ENCODE results near the gene GSTM4. TPM values are rescaled to one million over a fixed set of nuclear protein-coding genes. Genes with fewer than 3 reads are reported as not detected.

GSTM4 gene
- total RNA-seq, 2 donors from 2014 or later: 24.6 to 52.6 TPM

GRCh38 chr1:109627692-109628399 is 28.1 kb upstream of the GSTM4 start:
- DNase-seq (ENCODE audit: low spot score): peak; percentile 54
- Histone ChIP-seq H3K4me1 (peaks cover 0 to 22% of the 10 kb centered on the region in 2 donors), H3K36me3 (peaks cover 36% of the 10 kb centered on the region), H3K9me3 (no peaks in the 10 kb centered on the region), H3K4me3 (no peak overlapping the region), H3K27ac (no peak overlapping the region), H3K27me3 (no peaks in the 10 kb centered on the region)
- no peak for TF ChIP-seq CTCF (IDR thresholded peaks at IDR 0.05)

DNA sequence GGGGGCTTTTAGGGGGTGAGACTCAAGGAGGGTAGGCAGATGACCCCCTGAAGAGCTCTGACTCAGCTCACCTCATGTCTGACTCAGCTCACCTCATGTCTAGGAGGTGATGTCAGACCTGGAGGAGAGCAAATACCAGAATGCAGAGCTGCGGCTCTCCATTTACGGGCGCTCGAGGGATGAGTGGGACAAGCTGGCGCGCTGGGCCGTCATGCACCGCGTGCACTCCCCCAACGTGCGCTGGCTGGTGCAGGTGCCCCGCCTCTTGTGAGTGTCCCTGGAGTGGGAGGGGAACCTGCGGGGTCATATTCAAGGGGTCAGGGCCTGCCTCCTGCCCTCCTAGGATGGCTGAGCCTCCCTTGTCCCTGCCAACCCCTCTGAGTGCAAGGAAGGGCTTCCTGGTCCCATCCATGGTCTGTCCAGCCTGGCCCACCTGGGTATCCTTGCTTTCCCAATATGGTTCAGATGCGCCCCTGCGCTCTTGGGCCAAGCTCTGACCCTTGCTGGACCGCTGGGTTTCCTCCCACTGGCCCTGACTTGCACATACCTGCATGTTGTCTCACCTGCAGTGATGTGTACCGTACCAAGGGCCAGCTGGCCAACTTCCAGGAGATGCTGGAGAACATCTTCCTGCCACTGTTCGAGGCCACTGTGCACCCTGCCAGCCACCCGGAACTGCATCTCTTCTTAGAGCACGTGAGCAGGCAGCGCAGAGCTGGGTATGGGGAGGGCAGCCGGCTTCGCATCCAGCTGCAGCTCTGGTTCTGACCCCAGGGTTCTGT is 27.2 kb upstream of the GSTM4 start:
- no peak for TF ChIP-seq CTCF (IDR thresholded peaks at IDR 0.05)
- H3K36me3 ChIP-seq: peaks cover 36% of the 10 kb centered on the region

DNA sequence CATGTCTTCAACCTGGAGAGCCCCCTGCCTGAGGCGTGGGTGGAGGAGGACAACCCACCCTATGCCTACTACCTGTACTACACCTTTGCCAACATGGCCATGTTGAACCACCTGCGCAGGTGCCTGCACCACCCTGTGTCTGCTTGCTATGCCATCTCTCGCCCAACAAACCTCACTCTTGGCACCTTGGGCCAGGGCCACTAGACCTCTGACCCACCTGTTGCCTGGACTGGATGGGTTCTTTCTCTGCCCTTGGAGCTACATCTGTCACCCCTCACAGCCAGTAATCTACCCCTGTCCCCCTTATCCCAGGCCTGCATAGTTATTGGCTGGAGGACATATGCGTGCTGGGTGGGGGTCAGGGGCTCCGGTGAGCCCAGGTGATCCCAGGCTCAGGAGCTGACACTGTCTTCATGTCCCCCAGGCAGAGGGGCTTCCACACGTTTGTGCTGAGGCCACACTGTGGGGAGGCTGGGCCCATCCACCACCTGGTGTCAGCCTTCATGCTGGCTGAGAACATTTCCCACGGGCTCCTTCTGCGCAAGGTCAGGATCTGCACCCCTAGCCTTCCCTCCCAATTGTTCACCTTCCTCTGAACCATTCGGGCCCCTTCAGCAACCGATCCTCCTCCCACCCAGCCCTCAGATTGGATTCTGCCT is 26.4 kb upstream of the GSTM4 start:
- H3K36me3 ChIP-seq: peaks cover 36% of the 10 kb centered on the region
- peaks cover 0 to 6% of the 10 kb centered on the region in 2 donors for H3K4me1 ChIP-seq
- no peaks in the 10 kb centered on the region for H3K9me3 ChIP-seq
- TF ChIP-seq CTCF (IDR thresholded peaks at IDR 0.05): no peak
- no peak overlapping the region for H3K4me3 ChIP-seq
- no peak overlapping the region for H3K27ac ChIP-seq
- no peaks in the 10 kb centered on the region for H3K27me3 ChIP-seq
- DNase-seq (ENCODE audit: low spot score): peak; percentile 52

More for the DNA sequence above, 27.2 kb upstream of the GSTM4 start:
- no peaks in the 10 kb centered on the region for H3K27me3 ChIP-seq
- no peak overlapping the region for H3K4me3 ChIP-seq
- H3K27ac ChIP-seq: no peak overlapping the region
- no peaks in the 10 kb centered on the region for H3K9me3 ChIP-seq
- peak; percentile 44 for DNase-seq (ENCODE audit: low spot score)
- H3K4me1 ChIP-seq: peaks cover 0 to 13% of the 10 kb centered on the region in 2 donors

DNA sequence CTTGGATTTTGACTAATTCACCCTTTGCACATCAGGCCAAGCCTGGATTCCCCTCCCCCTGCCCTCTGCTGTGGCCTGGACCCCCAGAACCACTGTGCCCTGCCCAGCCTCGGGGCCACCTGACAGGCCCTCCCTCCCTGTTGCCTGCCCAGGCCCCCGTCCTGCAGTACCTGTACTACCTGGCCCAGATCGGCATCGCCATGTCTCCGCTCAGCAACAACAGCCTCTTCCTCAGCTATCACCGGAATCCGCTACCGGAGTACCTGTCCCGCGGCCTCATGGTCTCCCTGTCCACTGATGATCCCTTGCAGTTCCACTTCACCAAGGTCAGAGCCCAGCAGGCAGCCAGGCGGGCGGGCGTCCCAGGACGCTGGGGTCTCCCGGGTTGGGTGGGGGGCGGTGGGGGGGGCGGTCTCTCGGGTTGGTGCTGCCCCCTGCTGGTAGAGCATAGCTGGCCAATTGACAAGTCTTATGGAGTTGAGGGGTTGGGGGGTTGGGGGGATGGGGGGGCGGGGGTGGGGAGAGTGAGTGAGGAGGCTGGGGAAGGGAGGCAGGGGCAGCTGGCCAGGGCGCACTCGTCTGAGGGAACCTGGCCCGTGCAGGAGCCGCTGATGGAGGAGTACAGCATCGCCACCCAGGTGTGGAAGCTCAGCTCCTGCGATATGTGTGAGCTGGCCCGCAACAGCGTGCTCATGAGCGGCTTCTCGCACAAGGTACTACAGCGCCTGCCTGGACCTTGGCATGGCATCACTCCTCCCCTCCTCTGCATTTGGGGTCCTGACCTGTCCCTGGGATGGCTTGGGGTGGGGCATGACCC is 25.6 kb upstream of the GSTM4 start:
- Histone ChIP-seq H3K9me3 (no peaks in the 10 kb centered on the region), H3K36me3 (peaks cover 36% of the 10 kb centered on the region)
- TF ChIP-seq CTCF (IDR thresholded peaks at IDR 0.05): peak; percentile 51 to 66

DNA sequence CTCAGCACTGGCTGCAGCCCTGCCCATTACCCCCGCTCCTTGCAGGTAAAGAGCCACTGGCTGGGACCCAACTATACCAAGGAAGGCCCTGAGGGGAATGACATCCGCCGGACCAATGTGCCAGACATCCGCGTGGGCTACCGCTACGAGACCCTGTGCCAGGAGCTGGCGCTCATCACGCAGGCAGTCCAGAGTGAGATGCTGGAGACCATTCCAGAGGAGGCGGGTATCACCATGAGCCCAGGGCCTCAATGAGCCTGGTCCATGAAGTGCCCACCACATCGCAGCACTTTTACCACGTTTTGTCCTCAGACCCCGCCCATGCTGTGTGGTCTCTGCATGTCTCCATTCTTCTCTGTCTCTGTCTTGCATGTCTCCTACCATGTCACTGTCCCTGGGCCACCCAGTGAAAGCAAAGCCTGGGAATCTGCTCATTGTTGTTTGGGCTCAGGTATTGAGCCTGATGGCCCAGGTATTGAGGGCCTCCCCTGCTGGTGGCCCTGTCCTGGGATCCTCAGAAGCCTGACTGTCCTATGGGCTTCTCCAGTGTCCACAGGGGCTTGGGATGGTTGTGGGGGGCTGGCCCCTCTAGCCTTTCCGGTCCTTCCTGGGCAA is 24.9 kb upstream of the GSTM4 start:
- Histone ChIP-seq H3K9me3 (no peaks in the 10 kb centered on the region), H3K36me3 (peaks cover 36% of the 10 kb centered on the region), H3K27ac (no peak overlapping the region), H3K4me3 (no peak overlapping the region), H3K4me1 (peaks cover 0 to 7% of the 10 kb centered on the region in 2 donors), H3K27me3 (no peaks in the 10 kb centered on the region)
- TF ChIP-seq CTCF (IDR thresholded peaks at IDR 0.05): no peak
- DNase-seq (ENCODE audit: low spot score): peak; percentile 54

More for the DNA sequence above, 25.6 kb upstream of the GSTM4 start:
- peaks cover 0 to 2% of the 10 kb centered on the region in 2 donors for H3K4me1 ChIP-seq
- peak; percentile 50 for DNase-seq (ENCODE audit: low spot score)
- H3K27me3 ChIP-seq: no peaks in the 10 kb centered on the region
- H3K27ac ChIP-seq: no peak overlapping the region
- no peak overlapping the region for H3K4me3 ChIP-seq

Measured in right atrium auricular region (tissue), 2 donors.